ENCODE data around the gene EYA3. TPM values are rescaled to one million over a fixed set of nuclear protein-coding genes. Genes with fewer than 3 reads are reported as not detected.

EYA3 gene
- total and polyA plus RNA-seq, 2 of the 8 experiments (the other 6 are each of a cell fraction or from before 2014, with no cell fraction given), result 15.0 to 33.9 TPM

GRCh38 chr1:28126783-28127490 lies 38.5 kb upstream of the EYA3 start:
- Histone ChIP-seq H3K27me3 (replicated peaks in 1 of 4; ENCODE audit: control insufficient read depth in 3 of 4, extremely low read depth in 1 of 4, insufficient read depth in 3 of 4, low read length in 3 of 4) (no peaks in the 10 kb centered on the region), H2BK20ac (ENCODE audit: low read length) (no peak overlapping the region), H3K79me1 (ENCODE audit: low read depth, low read length) (no peaks in the 10 kb centered on the region), H2BK120ac (replicated peaks; ENCODE audit: low read depth, low read length) (no peak overlapping the region), H3K56ac (replicated peaks; ENCODE audit: insufficient read length, low read depth, low read length) (no peak overlapping the region), H3K14ac (ENCODE audit: insufficient read length) (no peak overlapping the region), H3K4me3 (ENCODE audit: extremely low read depth in 1 of 4, insufficient read depth in 2 of 4, low read depth in 3 of 4, low read length in 4 of 4) (no peak overlapping the region), H3K4me1 (replicated peaks in 1 of 4; ENCODE audit: control insufficient read depth in 3 of 4, insufficient read depth in 4 of 4, low read length in 3 of 4) (no peaks in the 10 kb centered on the region), H2BK15ac (ENCODE audit: low read length) (no peak overlapping the region), H3K23ac (ENCODE audit: insufficient read length) (no peak overlapping the region), H3K27ac (ENCODE audit: low read depth, low read length) (no peak overlapping the region), H4K91ac (replicated peaks; ENCODE audit: insufficient read length, low read length) (no peak overlapping the region), H3K9me3 (ENCODE audit: insufficient read depth in 2 of 2, low read depth in 1 of 2, low read length in 1 of 2) (no peaks in the 10 kb centered on the region), H3K79me2 (ENCODE audit: control insufficient read depth in 1 of 2, insufficient read depth in 2 of 2, low read length in 2 of 2) (no peaks in the 10 kb centered on the region), H3K4me2 (ENCODE audit: insufficient read depth in 1 of 2, low read depth in 2 of 2, low read length in 2 of 2) (no peak overlapping the region), H3K4ac (replicated peaks; ENCODE audit: insufficient read length, low read depth, low read length) (no peak overlapping the region), H4K5ac (ENCODE audit: insufficient read length, low read depth, low read length) (no peak overlapping the region), H3K9ac (replicated peaks in 1 of 4; ENCODE audit: extremely low read depth in 1 of 4, low read depth in 3 of 4, low read length in 3 of 4) (no peak overlapping the region), H3K18ac (ENCODE audit: extremely low read depth, low read length) (no peak overlapping the region), H2BK5ac (ENCODE audit: low read depth, low read length) (no peak overlapping the region), H4K20me1 (replicated peaks in 1 of 2; ENCODE audit: control insufficient read depth in 1 of 2, insufficient read depth in 2 of 2, low read length in 2 of 2) (no peaks in the 10 kb centered on the region), H4K8ac (ENCODE audit: extremely low read depth, insufficient read depth, low read length) (no peak overlapping the region), H3K23me2 (ENCODE audit: low read depth, low read length) (no peaks in the 10 kb centered on the region), H3K36me3 (ENCODE audit: control insufficient read depth in 2 of 4, insufficient read depth in 4 of 4, low read length in 3 of 4) (no peaks in the 10 kb centered on the region), H2AFZ (ENCODE audit: low read length) (no peak overlapping the region), H2AK5ac (ENCODE audit: low read depth, low read length) (no peak overlapping the region), H2BK12ac (ENCODE audit: low read depth, low read length) (no peak overlapping the region)
- FAIRE-seq, result no peak
- no peak for DNase-seq (ENCODE audit: low read depth in 1 of 2, low spot score in 2 of 2)
- ChIA-PET CTCF (ENCODE audit: partially characterized antibody) (interaction anchor here (1.5 to 3.4 kb wide), 3 partner anchors 8 to 34 kb away, joined by 3 to 10 read pairs (median 4); no protein-coding TSS in a partner anchor), POLR2A (ENCODE audit: partially characterized antibody) (interaction anchor here (1.1 kb wide), 1 partner anchor 39 kb away, joined by 3 read pairs; the partner anchor contains the start of gene EYA3)
- WGBS, 2 experiments (ENCODE audit: extremely low coverage in 1 of 2, insufficient coverage in 1 of 2, insufficient read length in 1 of 2, insufficient replicate concordance in 2 of 2, low coverage in 1 of 2, low lambda C conversion rate in 2 of 2, missing lambda C conversion rate in 1 of 2), result 79% methylated on average over 5 of the region's 5 CpGs; no CpG with 5 or more reads in 1 of the 2 experiments
- TF ChIP-seq GABPA (IDR thresholded peaks at IDR 0.05; ENCODE audit: borderline replicate concordance, insufficient read depth, low read length) (no peak), POLR2A (IDR thresholded peaks at IDR 0.05; ENCODE audit: control extremely low read depth in 1 of 2, low read depth in 2 of 2, low read length in 2 of 2) (no peak), JUN (IDR thresholded peaks at IDR 0.05; ENCODE audit: low read depth, low read length) (no peak), GTF2F1 (IDR thresholded peaks at IDR 0.05; ENCODE audit: borderline replicate concordance, low read depth, low read length) (no peak), SAP30 (IDR thresholded peaks at IDR 0.05; ENCODE audit: insufficient read depth, insufficient replicate concordance, low read length) (no peak), TAF1 (IDR thresholded peaks at IDR 0.05; ENCODE audit: low read depth, low read length) (no peak), BRCA1 (IDR thresholded peaks at IDR 0.05; ENCODE audit: low read depth, low read length) (no peak), SP2 (IDR thresholded peaks at IDR 0.05; ENCODE audit: low read length) (no peak), BACH1 (IDR thresholded peaks at IDR 0.05; ENCODE audit: low read length) (no peak), ATF3 (IDR thresholded peaks at IDR 0.05; ENCODE audit: insufficient read depth, low read depth, low read length) (no peak), TBP (IDR thresholded peaks at IDR 0.05; ENCODE audit: low read depth, low read length) (no peak), FOSL1 (IDR thresholded peaks at IDR 0.05; ENCODE audit: insufficient read depth, low read depth, low read length) (no peak)

All from H1 (cell line).